Immature natural killer cell (primary cell): ENCODE data around the gene FILIP1L. TPM values are rescaled to one million over a fixed set of nuclear protein-coding genes. Genes with fewer than 3 reads are reported as not detected.

Source experiments
- DNase-seq, 3 donors: peaks; one replicate each; pipeline ENCODE4 v3.0.0; 2022; ENCODE audit warnings: mixed read lengths in 1 of 3
- H3K27ac Mint-ChIP-seq, 6 donors: one replicate each; pipeline ENCODE4 v1.8.0; 2020; ENCODE audit warnings: mixed read lengths in 6 of 6, mild to moderate bottlenecking in 5 of 6, inconsistent platforms in 4 of 6, moderate library complexity in 3 of 6
- H3K27me3 Mint-ChIP-seq, 3 donors: one replicate each; pipeline ENCODE4 v1.8.0; 2020 to 2021; ENCODE audit warnings: low read depth in 3 of 3, mild to moderate bottlenecking in 3 of 3, mixed read lengths in 3 of 3, moderate library complexity in 3 of 3, inconsistent platforms in 1 of 3
- H3K36me3 Mint-ChIP-seq, 3 donors: one replicate each; pipeline ENCODE4 v1.8.0; 2020; ENCODE audit warnings: mixed read lengths in 3 of 3, inconsistent platforms in 2 of 3, mild to moderate bottlenecking in 2 of 3
- H3K4me1 Mint-ChIP-seq, 2 donors: one replicate each; pipeline ENCODE4 v1.8.0; 2020; ENCODE audit warnings: inconsistent platforms in 2 of 2, mild to moderate bottlenecking in 2 of 2, mixed read lengths in 2 of 2, moderate library complexity in 1 of 2
- H3K4me3 Mint-ChIP-seq, 5 donors: one replicate each; pipeline ENCODE4 v1.8.0; 2020; ENCODE audit warnings: mild to moderate bottlenecking in 5 of 5, mixed read lengths in 5 of 5, inconsistent platforms in 3 of 5, moderate library complexity in 3 of 5
- H3K9me3 Mint-ChIP-seq, 6 donors: one replicate each; pipeline ENCODE4 v1.8.0; 2020; ENCODE audit warnings: mild to moderate bottlenecking in 6 of 6, mixed read lengths in 6 of 6, inconsistent platforms in 4 of 6, moderate library complexity in 3 of 6
- polyA plus RNA-seq, 3 donors: library from polyadenylated mRNA; unstranded; fragments of 300-500 nt; fragmentation: Illumina TruSeq; gene quantifications; one replicate each; pipeline ENCODE4 v1.2.3, GENCODE V29; 2021

Gene FILIP1L
- polyA plus RNA-seq, 3 donors from 2014 or later: 0.09 TPM; not detected in 2

DNA sequence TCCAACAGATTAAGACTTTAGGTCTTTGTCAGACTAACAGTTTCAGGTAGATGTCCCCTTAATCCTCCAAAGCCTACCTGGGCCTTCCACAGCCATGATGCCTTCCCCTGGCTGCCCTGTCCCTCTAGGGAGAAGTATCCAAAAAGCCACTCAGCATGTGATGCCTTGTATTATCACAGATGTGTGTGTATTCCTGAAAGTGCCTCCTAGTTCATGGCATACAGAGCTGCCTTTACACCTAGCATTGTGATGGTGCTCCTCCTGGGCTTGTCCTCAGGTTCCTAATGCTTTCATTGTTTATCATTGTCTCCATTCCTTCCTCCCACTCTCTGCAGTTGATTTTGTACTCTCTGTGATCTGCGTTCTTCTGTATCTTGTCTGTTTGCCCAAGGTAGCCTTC is 253.1 kb downstream of the FILIP1L start:
- Mint-ChIP-seq H3K36me3 (no peaks in the 10 kb centered on the region), H3K4me3 (no peak overlapping the region), H3K27ac (no peak overlapping the region), H3K27me3 (peaks cover 0 to 3% (median 0%) of the 10 kb centered on the region in 3 donors), H3K9me3 (no peaks in the 10 kb centered on the region), H3K4me1 (peaks cover 6 to 7% of the 10 kb centered on the region in 2 donors)
- no peak for DNase-seq

- H3K9me3 Mint-ChIP-seq: no peaks in the 10 kb centered on the region
- DNase-seq: no peak
- H3K27me3 Mint-ChIP-seq: peaks cover 0 to 3% (median 2%) of the 10 kb centered on the region in 3 donors
- no peaks in the 10 kb centered on the region for H3K4me1 Mint-ChIP-seq
- H3K4me3 Mint-ChIP-seq: no peak overlapping the region
- no peak overlapping the region for H3K27ac Mint-ChIP-seq
- H3K36me3 Mint-ChIP-seq: no peaks in the 10 kb centered on the region
These were observed 254.5 kb downstream of the FILIP1L start for GRCh38 chr3:99859825-99860224.

DNA sequence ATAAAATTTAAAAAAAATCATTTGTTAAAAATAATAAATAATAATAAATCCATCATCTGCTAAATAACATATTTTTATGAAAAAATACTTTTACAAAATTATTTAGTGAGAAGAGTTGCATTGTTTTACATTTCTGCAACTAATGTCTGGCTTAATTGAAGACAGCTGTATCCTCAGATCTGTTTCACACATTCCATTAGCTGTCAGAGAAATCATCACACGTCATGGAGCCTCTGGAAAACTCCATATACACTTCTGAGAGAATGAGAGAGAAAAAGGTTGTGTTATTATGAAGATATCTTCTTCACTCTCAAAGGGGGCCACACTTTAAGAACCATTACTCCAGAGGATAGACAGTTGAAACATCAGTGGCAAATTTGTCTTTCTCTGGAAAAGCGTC is 255.8 kb downstream of the FILIP1L start:
- H3K4me3 Mint-ChIP-seq: no peak overlapping the region
- no peak overlapping the region for H3K27ac Mint-ChIP-seq
- no peaks in the 10 kb centered on the region for H3K9me3 Mint-ChIP-seq

DNA sequence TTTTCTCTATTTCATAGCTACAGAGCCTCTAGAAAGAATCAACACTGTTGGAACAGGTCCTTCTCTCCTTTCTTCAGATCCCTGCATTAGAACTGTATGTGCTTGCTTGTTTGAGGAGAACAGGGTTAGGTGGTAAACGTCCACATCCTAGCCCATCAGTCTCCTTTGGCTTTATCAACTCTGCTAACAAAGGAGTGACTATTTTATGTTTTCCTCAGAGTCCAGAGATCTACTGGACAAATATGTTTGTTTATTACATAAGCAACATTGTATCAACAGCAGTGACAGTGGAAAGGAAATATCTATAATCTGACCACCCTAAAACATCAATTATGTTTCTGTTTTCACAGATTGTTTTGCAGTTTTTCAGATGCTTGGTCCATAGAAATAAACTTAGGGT is 257.0 kb downstream of the FILIP1L start:
- H3K27me3 Mint-ChIP-seq: peaks cover 0 to 3% (median 2%) of the 10 kb centered on the region in 3 donors
- no peaks in the 10 kb centered on the region for H3K36me3 Mint-ChIP-seq
- H3K9me3 Mint-ChIP-seq: no peaks in the 10 kb centered on the region
- H3K4me3 Mint-ChIP-seq: no peak overlapping the region
- no peak for DNase-seq
- H3K4me1 Mint-ChIP-seq: no peaks in the 10 kb centered on the region
- no peak overlapping the region for H3K27ac Mint-ChIP-seq

More for the DNA sequence above, 255.8 kb downstream of the FILIP1L start:
- Mint-ChIP-seq H3K27me3 (peaks cover 0 to 3% (median 2%) of the 10 kb centered on the region in 3 donors), H3K4me1 (no peaks in the 10 kb centered on the region), H3K36me3 (no peaks in the 10 kb centered on the region)
- DNase-seq: no peak

DNA sequence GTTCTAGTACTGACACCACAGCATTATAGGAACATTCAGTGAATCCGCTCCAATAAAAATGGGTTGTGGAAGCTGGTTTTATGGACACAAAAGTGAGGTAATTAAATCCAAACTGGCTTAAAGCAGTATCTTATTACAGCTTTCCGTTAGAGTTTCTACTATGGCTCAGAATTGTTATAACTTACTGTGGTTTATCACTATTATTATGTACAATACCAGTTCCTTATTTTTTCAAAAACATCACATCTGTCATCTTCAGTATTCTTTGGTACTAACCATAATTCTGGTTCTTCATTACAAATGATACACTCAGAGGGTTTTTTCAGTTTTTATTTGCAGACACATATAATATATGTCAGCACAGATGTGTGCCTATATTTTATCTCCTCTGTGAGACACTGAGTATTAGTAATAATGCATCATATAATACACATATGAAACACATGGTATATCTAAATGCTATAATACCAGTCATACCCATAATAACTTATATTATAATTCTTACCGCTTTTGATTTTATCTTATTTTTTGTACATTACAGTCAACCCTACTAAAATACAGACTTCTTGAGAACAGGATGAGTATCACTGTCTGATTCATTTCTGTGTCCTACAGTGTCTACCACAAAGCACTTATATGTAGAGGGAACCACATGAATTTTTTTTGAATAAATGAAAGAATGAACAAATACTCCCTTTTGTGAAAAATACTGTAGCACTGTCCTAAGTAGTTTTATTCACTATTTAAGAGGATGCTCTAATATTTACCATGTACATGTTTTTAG is 257.7 kb downstream of the FILIP1L start:
- H3K36me3 Mint-ChIP-seq: no peaks in the 10 kb centered on the region
- no peak for DNase-seq
- H3K9me3 Mint-ChIP-seq: no peaks in the 10 kb centered on the region
- peaks cover 1 to 3% (median 2%) of the 10 kb centered on the region in 3 donors for H3K27me3 Mint-ChIP-seq
- H3K27ac Mint-ChIP-seq: no peak overlapping the region
- H3K4me3 Mint-ChIP-seq: no peak overlapping the region
- no peaks in the 10 kb centered on the region for H3K4me1 Mint-ChIP-seq

DNA sequence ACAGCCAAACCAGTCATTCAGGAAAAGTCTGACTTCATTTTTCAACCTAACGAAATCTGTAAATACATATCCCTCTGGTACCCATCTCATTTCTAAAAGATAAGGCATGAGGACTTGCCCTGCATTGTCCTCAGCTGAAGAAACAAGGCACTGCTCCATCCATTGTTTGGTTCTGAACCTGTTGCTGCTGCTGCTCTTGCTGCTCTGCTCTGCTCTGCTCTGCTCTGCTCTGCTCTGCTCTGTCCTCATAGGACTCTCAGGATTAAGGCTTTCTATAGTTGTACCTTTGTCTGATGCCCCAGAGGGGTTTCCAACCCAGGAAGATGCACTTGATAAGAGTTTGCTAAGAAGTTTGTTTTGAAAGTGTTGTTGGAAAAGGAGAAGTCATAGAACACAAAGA is 258.4 kb downstream of the FILIP1L start:
- no peaks in the 10 kb centered on the region for H3K36me3 Mint-ChIP-seq
- no peak for DNase-seq
- peaks cover 2 to 3% (median 3%) of the 10 kb centered on the region in 3 donors for H3K27me3 Mint-ChIP-seq
- H3K4me3 Mint-ChIP-seq: no peak overlapping the region
- no peaks in the 10 kb centered on the region for H3K4me1 Mint-ChIP-seq
- H3K9me3 Mint-ChIP-seq: no peaks in the 10 kb centered on the region
- no peak overlapping the region for H3K27ac Mint-ChIP-seq

DNA sequence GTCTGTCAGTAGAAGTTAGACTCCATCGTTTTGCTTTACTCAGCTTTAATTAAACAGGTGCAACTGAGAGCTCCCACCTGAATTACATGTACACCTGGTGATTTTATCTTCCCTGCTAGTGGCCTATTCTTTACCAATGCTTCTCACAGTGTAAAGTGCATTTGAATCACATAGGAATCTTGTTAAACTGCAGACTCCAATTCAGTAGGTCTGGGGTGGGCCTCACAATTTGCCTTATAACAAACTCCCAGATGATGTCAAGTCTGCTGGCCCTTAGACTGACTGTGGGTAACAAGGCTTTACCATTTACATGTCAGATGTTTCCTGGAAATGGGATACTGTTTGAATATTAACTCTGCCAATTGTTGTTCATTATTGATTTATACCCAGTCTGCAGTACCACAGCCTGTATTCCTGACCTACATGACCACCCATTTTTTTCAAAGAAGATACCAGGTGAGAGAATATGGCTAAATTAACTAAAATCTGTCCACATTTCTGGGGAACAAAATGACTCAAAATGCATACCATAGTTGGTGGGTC is 259.5 kb downstream of the FILIP1L start:
- Mint-ChIP-seq H3K27ac (no peak overlapping the region), H3K4me3 (no peak overlapping the region), H3K27me3 (peaks cover 2 to 3% (median 3%) of the 10 kb centered on the region in 3 donors), H3K4me1 (no peaks in the 10 kb centered on the region), H3K9me3 (no peaks in the 10 kb centered on the region), H3K36me3 (no peaks in the 10 kb centered on the region)
- no peak for DNase-seq

DNA sequence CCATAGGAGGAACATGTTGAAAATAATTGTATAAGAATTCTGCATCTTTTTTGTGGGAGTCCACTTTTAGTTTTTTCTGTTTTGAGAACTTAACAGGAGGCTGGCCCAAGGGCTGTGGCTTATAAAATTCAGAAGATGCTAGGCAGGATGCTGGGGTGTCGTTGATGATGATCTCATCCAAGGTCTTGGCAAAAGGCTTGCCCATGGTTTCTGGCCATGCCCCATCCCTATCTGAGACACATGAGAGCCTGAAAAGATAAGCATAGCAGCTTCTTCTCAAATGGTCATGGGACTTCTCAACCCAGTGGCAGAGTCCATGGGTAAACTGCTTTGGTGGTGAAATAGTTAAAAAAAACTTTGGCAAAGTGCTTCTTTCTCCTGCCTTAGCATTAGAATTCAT is 261.4 kb downstream of the FILIP1L start:
- Mint-ChIP-seq H3K27ac (no peak overlapping the region), H3K9me3 (no peaks in the 10 kb centered on the region), H3K27me3 (peaks cover 0 to 3% (median 2%) of the 10 kb centered on the region in 3 donors), H3K4me3 (no peak overlapping the region), H3K36me3 (no peaks in the 10 kb centered on the region), H3K4me1 (no peaks in the 10 kb centered on the region)
- DNase-seq: no peak

DNA sequence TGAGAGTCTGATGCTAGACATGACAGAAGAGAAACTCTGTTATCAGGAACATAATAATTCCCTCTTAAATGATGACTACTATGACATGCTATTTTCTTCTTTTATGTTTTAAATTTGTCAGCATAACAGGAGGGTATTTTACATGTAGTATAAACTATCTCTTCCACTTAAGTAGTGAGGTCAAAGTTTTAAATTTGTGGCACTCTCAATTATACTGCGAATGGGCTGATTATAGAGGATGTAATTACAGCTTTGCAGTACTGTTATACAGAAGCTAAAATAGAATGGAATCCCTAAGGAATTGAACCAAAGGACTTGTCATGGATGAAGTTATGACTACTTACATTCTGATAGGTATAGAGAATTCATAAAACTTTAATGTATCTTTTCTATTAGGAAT is 262.3 kb downstream of the FILIP1L start:
- Mint-ChIP-seq H3K27me3 (peaks cover 0 to 3% (median 2%) of the 10 kb centered on the region in 3 donors), H3K9me3 (no peaks in the 10 kb centered on the region), H3K4me3 (no peak overlapping the region), H3K4me1 (no peaks in the 10 kb centered on the region), H3K27ac (no peak overlapping the region), H3K36me3 (no peaks in the 10 kb centered on the region)
- no peak for DNase-seq

- Mint-ChIP-seq H3K36me3 (no peaks in the 10 kb centered on the region), H3K9me3 (no peaks in the 10 kb centered on the region), H3K27ac (no peak overlapping the region), H3K4me3 (no peak overlapping the region), H3K4me1 (no peaks in the 10 kb centered on the region), H3K27me3 (peaks cover 0 to 3% (median 0%) of the 10 kb centered on the region in 3 donors)
- no peak for DNase-seq
These were observed 263.7 kb downstream of the FILIP1L start for GRCh38 chr3:99850608-99851007.

- no peak overlapping the region for H3K4me3 Mint-ChIP-seq
- DNase-seq: no peak
- peaks cover 2 to 4% (median 3%) of the 10 kb centered on the region in 3 donors for H3K27me3 Mint-ChIP-seq
- peaks cover 0 to 1% (median 0%) of the 10 kb centered on the region in 6 donors for H3K9me3 Mint-ChIP-seq
- H3K36me3 Mint-ChIP-seq: no peaks in the 10 kb centered on the region
- no peak overlapping the region for H3K27ac Mint-ChIP-seq
- H3K4me1 Mint-ChIP-seq: no peaks in the 10 kb centered on the region
These were observed 265.9 kb downstream of the FILIP1L start for GRCh38 chr3:99848433-99848832.

DNA sequence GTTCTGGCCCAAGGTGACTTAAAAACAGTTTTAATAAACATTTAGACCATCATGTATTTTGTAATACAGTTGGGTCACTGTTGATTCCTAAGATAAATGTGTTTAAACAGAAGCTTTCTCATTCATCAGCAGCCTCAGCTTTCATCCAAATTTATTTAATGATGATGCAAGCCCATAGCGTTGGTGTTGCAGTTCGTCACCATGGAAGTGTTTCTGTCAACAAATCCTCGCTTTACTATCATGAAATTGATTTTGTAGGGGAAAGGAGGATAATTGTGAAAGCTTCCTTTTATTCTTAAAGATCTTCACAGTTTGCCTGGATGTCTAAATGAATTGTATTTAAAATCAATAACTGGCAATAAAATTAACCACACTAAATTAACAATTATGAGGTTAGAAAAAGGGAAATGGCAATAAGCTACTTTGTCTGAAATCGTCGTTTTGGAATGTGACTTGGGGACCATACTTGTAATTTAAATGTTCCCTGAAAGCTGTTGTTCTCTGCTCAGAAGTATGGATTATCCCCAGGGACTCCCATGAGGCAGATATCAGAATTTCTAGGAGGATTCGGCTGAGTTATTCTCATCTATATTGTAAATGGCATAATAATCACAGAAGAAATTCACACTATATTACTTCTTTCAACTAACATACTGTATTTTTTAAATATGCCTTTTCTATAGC is 267.7 kb downstream of the FILIP1L start:
- H3K9me3 Mint-ChIP-seq: peaks cover 0 to 1% (median 0%) of the 10 kb centered on the region in 6 donors
- H3K4me1 Mint-ChIP-seq: no peaks in the 10 kb centered on the region
- no peak overlapping the region for H3K27ac Mint-ChIP-seq
- no peak for DNase-seq
- H3K27me3 Mint-ChIP-seq: peaks cover 2 to 4% (median 2%) of the 10 kb centered on the region in 3 donors
- no peaks in the 10 kb centered on the region for H3K36me3 Mint-ChIP-seq
- no peak overlapping the region for H3K4me3 Mint-ChIP-seq

DNA sequence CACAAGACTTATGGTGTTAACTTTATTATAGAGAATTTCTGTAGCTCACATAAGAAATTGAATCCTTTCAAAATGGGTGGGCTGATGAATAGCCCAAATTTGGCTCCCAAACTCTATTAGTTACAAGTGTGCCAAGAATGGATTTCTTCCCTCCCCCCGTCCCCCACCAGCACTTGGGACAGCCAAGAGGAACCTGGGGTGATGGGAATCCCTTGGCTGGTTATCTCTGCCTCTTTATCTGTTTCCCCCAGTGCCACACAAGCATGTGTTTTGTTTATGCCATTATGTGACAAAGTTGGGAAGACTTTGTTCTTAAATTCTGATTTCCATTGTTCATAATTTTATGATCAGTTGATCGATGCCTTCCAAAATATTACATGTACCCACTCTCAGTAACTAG is 268.3 kb downstream of the FILIP1L start:
- no peak overlapping the region for H3K27ac Mint-ChIP-seq
- peaks cover 0 to 1% (median 0%) of the 10 kb centered on the region in 6 donors for H3K9me3 Mint-ChIP-seq
- DNase-seq: no peak
- peaks cover 0 to 4% (median 2%) of the 10 kb centered on the region in 3 donors for H3K27me3 Mint-ChIP-seq
- H3K36me3 Mint-ChIP-seq: no peaks in the 10 kb centered on the region
- H3K4me1 Mint-ChIP-seq: no peaks in the 10 kb centered on the region
- H3K4me3 Mint-ChIP-seq: no peak overlapping the region

- peaks cover 0 to 4% (median 2%) of the 10 kb centered on the region in 3 donors for H3K27me3 Mint-ChIP-seq
- H3K36me3 Mint-ChIP-seq: no peaks in the 10 kb centered on the region
- no peak for DNase-seq
- H3K4me3 Mint-ChIP-seq: no peak overlapping the region
- H3K9me3 Mint-ChIP-seq: peaks cover 0 to 1% (median 0%) of the 10 kb centered on the region in 6 donors
- no peaks in the 10 kb centered on the region for H3K4me1 Mint-ChIP-seq
- no peak overlapping the region for H3K27ac Mint-ChIP-seq
These were observed 269.0 kb downstream of the FILIP1L start for GRCh38 chr3:99845331-99845730.
